ENCODE measurements around the gene DOCK1.

Gene DOCK1

DNA sequence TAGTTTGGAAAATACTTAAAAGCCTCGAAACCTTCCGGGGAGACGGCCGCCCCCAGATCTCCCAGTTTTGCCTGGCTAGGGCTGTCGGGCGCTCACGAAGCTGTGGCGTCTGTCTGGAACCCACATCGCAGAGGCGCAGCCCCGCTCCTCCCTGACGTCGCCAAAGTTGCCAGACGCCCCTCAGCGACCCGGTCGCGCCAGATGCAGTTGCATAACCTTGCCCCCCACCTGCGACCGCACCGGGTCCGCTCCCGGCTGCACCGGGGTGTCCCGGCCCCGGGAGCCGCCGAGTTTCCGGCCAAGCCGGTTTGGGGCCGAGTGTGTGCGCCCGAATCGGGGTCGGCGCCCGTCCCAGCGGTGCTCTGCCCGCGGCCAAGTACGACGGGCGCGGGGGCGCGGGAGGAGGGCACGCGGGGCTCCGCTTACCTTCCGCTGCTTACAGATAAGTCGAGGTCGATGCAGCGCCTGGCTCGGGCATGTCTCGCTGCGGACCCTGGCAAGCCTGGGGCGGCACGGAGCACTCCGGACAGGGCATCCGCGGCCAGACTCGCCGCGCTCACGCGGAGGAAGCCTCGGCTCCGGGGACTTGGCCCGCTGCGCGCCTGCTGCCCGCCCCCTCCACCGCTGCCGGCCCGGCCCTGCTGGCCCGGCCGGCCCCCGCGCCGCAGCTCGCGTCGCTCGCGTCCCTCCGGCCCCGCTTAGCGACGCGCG is 290.5 kb downstream of the DOCK1 start:
- FAIRE-seq (no peak), DNase-seq (ENCODE audit: insufficient read length, low spot score) (no peak)

DNA sequence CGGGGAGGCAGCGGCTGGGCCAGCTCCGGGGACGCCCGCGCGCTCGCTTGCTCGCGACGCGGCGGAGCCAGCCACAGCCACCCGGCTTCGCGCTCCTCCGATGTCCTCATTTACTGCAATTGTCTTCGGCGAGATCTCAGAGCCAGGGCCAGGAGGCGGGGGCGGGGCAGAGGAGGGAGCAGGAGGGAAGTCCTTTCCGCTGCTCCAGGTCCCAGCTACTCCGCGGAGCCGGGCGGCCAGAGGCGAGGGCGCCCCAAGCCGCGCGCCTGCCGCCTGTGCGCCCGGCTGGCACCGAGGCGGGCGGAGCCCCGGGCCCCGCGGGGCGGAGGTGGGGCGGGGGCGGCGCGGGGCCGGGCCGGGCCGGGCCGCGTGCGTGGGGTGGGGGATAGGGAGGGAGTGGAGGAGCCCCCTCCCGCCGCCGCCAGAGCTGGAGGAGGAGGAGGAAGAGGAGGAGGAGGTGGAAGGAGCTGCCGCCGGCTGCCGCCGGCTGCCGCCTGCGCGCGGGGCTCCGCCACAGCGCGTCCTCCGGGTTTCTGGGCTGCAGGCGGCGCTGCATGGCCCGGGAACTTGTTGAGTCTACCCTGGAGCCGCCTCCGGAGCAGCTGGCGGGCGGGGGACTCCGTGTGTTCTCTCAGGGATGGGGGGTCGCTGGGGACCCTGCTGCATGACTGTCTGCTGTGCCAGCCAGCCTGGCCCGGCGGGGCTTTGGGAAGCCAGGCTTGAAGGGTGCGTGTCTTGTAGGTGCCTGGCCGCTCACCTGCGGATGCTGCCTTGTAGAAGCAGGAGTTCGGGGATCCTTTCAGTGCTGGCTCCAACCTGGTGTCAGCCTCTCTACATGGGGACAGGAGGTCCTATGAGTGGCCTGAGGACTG is 291.3 kb downstream of the DOCK1 start, which contains the start of gene INSYN2A:
TSS of gene INSYN2A (minus strand) at position 310 of the 872 bp plus-strand sequence. CDS start 20,196 bp downstream, outside the sequence.
- FAIRE-seq (no peak), DNase-seq (ENCODE audit: insufficient read length, low spot score) (peak; percentile 55)
- no peak for TF ChIP-seq POLR2A (IDR thresholded peaks at IDR 0.05; ENCODE audit: low read depth, low read length)

More for the DNA sequence above, 290.5 kb downstream of the DOCK1 start:
- TF ChIP-seq POLR2A (IDR thresholded peaks at IDR 0.05; ENCODE audit: low read depth, low read length): no peak

DNA sequence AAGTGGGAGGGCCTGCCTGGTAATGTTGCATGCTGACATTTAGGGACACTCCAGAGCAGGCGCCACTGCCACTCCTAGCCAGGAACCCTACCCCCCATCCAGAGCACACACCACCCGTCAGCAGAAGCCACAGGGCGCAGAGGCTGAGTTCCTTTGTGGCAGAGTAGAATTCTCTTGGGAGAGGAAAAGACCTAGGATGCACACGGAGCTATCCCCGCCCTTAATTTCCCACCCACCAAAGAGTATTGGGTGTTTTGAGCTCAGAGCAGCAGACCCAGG is 291.9 kb downstream of the DOCK1 start:
- FAIRE-seq (no peak), DNase-seq (ENCODE audit: insufficient read length, low spot score) (no peak)
- TF ChIP-seq POLR2A (IDR thresholded peaks at IDR 0.05; ENCODE audit: low read depth, low read length): no peak

DNA sequence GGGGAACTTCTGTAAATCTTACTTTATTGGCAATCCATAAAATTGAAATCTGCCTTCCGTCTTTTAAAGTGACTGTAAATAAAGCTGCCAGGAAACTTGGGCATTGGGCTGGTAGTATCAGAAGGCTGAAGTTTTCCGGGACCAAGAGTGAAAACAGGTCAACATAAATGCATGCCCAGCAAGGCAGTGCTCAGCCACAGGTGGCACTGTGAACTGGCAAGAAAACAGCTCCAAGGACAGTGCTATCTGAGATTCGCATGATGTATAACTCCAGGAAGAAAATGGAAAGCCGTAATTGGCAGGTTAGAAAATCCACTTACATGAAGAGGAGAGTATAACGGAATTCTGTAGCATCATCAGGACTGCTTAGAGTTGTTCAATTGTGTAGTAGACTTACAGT is 293.1 kb downstream of the DOCK1 start:
- TF ChIP-seq POLR2A (IDR thresholded peaks at IDR 0.05; ENCODE audit: low read depth, low read length): no peak
- DNase-seq (ENCODE audit: insufficient read length, low spot score): no peak
- FAIRE-seq: no peak

DNA sequence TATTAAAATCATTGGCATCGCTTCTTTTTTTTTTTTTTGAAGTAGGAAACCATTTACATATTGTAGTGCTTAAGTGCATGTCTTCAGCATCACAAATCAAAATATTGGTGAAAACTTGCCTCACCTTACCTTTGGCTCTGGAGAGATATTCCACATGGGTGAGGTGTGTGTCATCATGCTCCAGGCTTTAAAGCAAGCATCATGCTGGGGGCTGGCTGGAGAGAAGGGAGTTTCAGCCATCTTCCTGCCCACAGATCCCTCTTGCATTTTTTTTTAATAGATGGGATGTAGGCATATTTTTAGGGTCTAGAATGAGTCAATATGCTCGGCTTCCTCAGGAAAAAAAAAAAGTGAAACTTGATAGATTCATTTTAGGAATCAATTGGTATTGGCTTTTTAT is 293.5 kb downstream of the DOCK1 start:
- DNase-seq (ENCODE audit: insufficient read length, low spot score): no peak
- no peak for TF ChIP-seq POLR2A (IDR thresholded peaks at IDR 0.05; ENCODE audit: low read depth, low read length)
- FAIRE-seq: no peak

DNA sequence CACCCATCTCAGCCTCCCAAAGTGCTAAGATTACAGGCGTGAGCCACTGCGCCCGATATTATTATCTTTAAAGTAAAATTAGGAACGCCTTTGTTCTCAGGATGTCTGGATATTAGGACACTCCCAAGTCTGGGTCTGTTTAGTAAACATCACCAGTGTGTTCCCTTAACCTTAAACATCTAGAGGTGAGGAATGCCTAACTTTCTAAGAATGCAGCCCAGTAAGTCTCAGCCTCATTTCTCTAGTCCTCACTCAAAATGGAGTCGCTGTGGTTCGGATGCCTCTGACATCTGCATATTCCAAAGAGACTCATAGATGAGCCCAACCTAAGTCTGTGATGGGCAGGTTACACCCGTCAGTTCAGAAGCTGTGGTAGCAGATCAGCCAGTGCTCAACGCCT is 295.4 kb downstream of the DOCK1 start:
- no peak for TF ChIP-seq POLR2A (IDR thresholded peaks at IDR 0.05; ENCODE audit: low read depth, low read length)
- FAIRE-seq: no peak
- no peak for DNase-seq (ENCODE audit: insufficient read length, low spot score)

DNA sequence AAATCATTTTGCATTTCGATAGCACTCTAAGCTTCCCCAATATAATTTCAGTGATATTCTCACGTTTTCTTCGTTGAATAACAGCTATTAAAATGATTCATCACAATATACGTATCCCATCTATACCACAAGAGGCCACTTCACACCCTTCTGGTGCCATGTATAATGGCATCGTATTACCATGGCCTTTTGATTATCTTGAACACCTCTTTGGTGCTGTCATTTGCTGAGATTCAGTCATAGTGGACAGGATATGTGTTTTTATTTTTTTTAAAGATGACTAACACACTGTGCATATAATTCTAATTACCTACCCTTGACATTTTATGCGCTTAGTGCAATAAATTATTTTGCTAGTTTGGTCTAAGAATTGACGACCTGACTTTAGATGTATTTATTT is 297.8 kb downstream of the DOCK1 start:
- no peak for FAIRE-seq
- no peak for DNase-seq (ENCODE audit: insufficient read length, low spot score)

DNA sequence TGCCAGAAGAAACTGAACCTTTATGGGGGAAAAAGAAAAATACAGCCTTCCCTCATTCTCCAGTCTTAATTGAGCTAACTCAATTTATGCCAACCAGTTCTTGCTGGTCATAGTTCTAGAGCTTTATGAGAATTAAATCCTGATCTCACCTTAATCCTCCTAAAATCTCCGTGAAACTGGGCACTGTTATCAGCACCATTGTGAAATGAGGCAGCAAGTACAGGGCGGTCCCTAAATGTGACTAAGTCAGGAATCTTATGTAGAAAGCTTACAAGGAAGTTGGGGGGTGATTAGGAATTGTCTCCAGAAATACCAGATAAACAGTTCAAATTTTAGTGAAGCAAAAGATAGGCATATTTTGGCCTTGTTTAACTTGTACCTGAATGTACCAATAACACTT is 301.9 kb downstream of the DOCK1 start:
- FAIRE-seq: no peak
- no peak for DNase-seq (ENCODE audit: insufficient read length, low spot score)
- no peak for TF ChIP-seq POLR2A (IDR thresholded peaks at IDR 0.05; ENCODE audit: low read depth, low read length)

More for the DNA sequence above, 297.8 kb downstream of the DOCK1 start:
- TF ChIP-seq POLR2A (IDR thresholded peaks at IDR 0.05; ENCODE audit: low read depth, low read length): no peak

DNA sequence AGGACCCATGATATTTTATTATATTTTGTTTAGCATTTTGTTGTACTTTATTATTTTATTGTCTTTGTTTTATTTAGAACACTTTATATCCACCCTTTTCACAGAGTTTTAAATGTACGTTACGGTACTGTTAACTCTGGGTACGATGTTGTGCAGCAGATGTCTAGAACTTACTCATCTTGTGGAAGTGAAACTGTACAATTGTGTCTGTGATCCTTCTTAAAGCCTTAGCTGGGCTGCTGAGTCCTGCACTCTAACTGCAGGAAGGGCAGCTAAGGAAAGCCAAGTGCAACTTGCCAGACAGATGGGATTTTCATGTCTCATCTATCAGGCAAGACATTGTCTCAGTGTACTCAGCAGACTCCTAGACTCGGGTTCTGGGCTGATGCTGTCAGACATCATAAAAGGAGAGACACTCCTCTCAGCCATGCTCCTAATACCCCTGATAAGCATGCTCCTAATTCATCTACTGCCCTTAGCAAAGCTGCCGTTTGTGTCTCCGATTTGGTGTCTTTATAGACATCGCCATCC is 305.8 kb downstream of the DOCK1 start:
- no peak for FAIRE-seq
- no peak for TF ChIP-seq POLR2A (IDR thresholded peaks at IDR 0.05; ENCODE audit: low read depth, low read length)
- DNase-seq (ENCODE audit: insufficient read length, low spot score): no peak

DNA sequence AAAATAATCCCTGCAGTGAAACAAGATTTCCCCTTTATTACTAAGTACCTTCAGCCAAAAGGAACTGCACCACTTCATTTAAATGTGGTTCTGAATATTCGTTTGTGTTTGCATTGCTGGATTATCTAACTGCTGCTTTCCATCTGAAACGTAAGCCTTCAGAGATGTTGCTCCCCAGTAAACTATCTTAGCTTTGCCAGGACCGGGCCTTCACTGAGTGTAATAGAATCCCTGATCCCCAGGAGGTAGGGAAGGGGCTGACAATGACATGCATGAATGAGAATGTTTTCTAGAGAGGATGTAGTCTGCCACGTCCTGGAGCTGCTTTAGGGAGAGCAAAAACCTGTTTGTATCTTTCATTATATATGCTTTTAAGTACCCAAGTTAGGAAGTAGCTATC is 310.6 kb downstream of the DOCK1 start:
- no peak for FAIRE-seq
- TF ChIP-seq POLR2A (IDR thresholded peaks at IDR 0.05; ENCODE audit: low read depth, low read length): no peak
- no peak for DNase-seq (ENCODE audit: insufficient read length, low spot score)

DNA sequence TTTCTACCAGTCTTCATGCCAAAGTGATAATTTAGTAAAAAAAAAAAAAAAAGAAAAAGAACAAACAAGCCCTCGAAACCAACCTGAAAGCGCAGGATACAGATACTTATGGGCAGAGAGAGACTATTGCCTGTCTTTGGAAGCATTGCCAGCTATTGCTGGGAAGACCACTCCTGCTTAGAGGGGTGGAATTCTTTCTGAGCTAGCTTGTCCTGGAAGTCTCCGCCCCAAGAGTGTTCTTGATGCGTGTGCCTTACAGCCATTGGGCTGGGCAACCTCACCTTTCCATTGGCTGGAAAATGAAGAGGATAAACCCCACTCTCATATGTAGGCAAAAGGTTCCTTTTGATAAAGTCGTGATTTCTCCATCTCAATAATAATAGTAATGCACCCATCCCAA is 311.0 kb downstream of the DOCK1 start:
- no peak for TF ChIP-seq POLR2A (IDR thresholded peaks at IDR 0.05; ENCODE audit: low read depth, low read length)
- DNase-seq (ENCODE audit: insufficient read length, low spot score) (no peak), FAIRE-seq (no peak)

DNA sequence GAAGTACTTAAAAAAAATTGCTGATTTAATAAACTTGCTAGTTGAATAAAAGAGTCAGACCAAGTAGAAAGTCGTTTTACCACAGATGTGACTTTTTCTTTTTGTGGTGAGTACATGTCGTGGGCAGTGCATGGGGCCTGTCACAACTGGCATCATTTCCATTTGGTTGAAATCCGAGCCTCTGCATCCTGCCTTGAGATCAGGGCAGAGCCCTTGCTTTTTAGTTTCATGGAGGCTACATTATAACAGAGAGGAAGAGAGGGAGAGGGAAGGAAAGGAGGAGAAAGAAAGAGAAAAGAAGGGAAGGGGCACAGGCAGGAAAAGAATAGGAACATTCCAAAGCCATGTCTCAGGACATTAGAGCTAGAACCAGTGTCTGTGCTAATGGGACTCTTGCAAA is 311.6 kb downstream of the DOCK1 start:
- FAIRE-seq: no peak
- no peak for TF ChIP-seq POLR2A (IDR thresholded peaks at IDR 0.05; ENCODE audit: low read depth, low read length)

DNA sequence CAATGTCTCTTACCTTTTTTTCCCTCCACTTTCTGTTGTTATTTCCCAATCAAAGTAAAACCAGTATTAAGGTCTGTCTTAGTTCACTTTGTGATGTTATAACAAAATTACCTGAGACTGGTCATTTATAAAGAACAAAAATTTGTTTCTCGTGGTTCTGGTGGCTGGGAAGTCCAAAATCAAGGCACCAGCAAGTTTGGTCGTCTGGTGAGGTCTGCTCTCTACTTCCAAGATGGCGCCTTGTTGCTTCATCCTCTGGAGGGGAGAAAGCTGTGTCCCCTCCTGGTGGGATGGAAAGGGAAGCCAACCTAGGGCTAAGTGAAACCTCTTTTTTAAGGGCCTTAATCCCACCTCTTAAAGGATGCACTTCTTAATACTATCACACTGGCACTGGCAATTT is 313.4 kb downstream of the DOCK1 start:
- no peak for FAIRE-seq
- TF ChIP-seq POLR2A (IDR thresholded peaks at IDR 0.05; ENCODE audit: low read depth, low read length): no peak
- DNase-seq (ENCODE audit: insufficient read length, low spot score): no peak

More for the DNA sequence above, 311.6 kb downstream of the DOCK1 start:
- no peak for DNase-seq (ENCODE audit: insufficient read length, low spot score)

DNA sequence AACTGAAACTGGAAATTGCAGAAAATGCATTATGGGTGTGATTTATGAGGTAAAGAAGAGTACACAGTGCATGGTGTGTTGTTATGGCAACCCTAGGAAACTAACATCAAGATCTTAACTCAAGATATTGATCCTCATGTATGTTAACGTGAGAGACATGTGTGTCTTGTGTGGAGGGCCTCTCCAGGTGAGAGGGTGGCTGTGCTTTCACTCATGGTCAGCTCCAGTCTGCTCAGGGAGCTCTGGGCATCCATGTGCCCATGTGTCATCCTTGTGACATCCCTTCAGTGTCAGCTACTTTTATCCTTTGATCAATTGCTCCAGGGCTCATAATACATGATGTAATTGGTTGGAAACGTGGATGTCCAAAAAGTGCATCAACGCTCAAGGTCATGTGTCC is 316.1 kb downstream of the DOCK1 start:
- no peak for TF ChIP-seq POLR2A (IDR thresholded peaks at IDR 0.05; ENCODE audit: low read depth, low read length)
- no peak for DNase-seq (ENCODE audit: insufficient read length, low spot score)
- no peak for FAIRE-seq

DNA sequence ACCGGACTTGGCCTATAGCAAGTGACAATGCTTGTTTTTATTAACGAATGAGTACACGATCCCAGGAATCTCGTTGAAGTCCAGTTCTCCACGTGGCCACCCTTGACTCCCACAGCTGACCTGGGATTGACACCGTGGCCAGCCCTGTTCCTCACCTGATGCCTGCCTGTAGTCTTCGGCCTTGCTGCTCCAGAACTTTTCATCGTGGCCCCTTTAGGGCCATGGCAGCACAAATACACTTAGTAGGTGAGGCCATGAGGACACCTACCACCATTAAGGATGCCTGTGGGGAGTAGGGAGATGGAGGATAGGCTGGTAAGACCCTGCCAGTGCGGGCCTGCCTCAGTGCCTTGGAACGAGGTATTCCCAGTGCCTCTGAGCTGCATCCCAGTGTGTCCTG is 321.8 kb downstream of the DOCK1 start:
- no peak for FAIRE-seq

More for the DNA sequence above, 321.8 kb downstream of the DOCK1 start:
- no peak for DNase-seq (ENCODE audit: insufficient read length, low spot score)
- no peak for TF ChIP-seq POLR2A (IDR thresholded peaks at IDR 0.05; ENCODE audit: low read depth, low read length)

Data from H54 (cell line).